SKM-1 treated with dmso at 0.1 percent for 144 hours (cell line): Measurements from ENCODE around the gene NFIL3.
"Not testable (repeated sequence)": the region's sequence is repeated elsewhere in the genome, so short reads cannot be mapped to it uniquely, and the experiment has no call there.

Experiments used
- DNase-seq: peaks from one replicate; lab custom pipeline; 2025; ENCODE audit not compliant: unreplicated experiment; lab: John Stamatoyannopoulos, UW

The NFIL3 gene

DNA sequence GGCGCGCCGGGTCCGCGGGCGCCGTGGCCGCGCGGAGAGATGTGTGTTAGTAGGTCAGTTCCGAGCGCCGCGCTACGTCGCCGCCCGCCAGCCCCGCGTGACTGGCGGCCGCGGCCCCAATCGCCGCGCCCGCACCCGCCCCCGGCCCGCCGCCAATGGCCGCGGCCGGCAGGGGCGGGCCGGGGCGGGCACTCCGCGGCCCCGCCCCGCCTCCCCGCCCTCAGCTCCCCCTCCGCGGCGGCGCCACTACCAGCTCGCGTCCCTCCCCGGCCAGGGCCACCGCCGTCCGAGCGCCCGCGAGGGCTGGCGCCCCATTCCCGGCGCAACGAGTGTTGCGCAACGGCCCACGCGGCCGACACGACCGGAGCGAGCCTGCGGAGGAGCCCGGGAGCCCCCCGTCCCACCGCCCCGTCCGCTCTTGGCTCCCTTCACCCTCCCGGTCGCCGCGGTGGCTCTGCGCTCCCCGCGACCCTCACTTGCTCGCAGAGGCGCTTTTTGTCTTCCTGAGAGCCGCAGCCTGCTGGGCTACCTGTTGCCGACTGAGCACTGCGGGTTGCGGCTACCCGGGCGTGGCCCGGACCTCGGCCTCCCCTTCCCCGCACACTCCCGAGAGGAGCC is at the start of gene NFIL3:
Gene NFIL3 (minus strand): TSS at position 48 of the 618 bp plus-strand sequence. CDS start 13,098 bp downstream, outside the sequence.
- DNase-seq: no peak

- DNase-seq: not testable (repeated sequence)
Measured at GRCh38 chr9:91471524-91471923, 47.9 kb upstream of the NFIL3 start.

GRCh38 chr9:91465420-91465819 is 41.8 kb upstream of the NFIL3 start:
- DNase-seq: no peak

GRCh38 chr9:91458906-91459305 is 35.3 kb upstream of the NFIL3 start:
- no peak for DNase-seq

DNA sequence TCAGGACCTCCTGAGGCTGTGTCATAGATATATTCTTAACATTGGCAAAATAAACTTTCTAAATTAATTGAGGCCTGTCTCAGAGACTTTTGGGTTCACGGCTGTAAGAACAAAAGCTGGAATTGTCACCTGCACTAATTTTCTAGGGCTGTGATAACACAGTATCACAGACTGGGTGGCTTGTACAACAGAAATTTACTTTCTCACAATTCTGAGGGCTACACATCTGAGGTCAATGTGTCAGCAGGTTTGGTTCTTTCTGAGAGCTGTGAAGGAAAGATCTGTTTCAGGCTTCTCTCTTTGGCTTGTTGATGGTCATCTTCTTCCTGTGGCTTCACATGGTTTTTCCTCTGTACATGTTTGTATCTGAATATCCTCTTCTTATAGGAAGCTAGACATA is 29.2 kb upstream of the NFIL3 start:
- no peak for DNase-seq

DNA sequence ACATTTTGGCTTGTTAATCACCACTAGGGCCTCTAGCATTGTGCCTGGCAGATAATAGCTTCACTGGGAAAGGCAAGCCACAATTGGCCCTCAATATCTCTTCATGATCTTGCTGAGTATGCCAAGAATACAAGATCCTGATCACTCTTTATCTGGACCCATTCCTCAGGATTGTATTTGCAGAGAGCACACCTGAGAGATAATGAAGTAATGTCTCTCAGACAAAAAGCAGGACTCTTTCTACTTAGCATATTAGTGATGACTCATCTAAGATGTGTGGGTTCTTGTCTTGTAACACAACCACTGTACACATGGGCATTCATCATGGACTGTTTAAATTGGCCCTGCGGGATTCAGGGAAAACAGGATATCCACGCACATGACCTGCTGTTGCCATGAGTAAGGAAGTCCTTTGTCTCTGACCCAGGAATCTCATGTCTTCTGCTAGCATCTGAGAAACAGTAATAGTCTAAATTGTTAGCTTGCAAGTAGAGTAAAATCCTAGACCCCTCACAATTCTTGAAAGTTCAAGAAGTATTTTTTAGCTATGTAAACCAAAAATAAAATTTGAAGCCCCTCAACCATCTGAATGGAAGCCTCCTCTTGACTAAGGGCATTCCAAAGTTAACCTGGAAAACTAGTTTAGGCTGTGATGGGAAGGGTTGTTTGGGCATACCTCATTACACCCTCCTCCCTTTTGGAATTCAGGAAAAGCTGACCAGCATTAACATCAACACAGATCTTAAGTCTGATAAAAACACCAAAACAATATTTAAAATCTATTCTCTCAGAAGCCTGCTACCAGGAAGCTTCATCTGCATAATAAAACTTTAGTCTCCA is 28.0 kb upstream of the NFIL3 start:
- no peak for DNase-seq

DNA sequence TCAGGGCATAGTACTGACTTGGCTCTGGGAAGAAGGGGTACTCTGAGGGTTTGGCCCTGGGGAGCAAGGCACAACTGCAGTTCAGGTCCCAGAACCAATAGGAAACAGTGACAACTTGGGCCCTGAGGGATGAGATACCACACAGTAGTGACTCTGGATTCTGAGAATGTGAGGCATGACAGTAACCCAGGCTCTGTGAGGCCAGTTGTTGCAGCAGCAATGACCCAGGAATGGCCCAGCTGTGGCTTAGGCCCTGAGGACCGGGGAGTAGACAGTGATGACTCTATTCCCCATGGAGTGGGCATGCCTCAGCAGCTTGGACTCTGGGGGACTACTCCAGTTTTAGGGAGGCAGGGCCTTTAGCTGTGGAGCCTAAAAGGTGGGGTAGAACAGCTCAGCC is 21.5 kb upstream of the NFIL3 start:
- no peak for DNase-seq

DNA sequence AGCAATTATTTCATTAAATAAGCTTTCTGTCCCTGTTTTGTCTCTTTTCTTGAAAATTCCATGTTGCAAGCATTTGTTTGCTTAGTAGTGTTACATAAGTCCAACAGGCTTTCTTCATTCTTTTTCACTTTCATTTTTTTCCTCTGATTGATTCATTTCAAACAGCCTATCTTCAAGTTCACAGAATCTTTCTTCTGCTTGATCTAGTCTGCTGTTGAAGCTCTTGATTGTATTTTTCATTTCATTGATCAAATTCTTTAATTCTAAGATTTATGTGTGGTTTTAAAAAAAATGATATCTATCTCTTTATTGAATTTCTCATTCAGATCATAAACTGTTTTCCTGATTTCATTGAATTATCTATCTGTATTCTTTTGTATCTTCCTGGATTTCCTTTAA is 20.4 kb upstream of the NFIL3 start:
- no peak for DNase-seq

DNA sequence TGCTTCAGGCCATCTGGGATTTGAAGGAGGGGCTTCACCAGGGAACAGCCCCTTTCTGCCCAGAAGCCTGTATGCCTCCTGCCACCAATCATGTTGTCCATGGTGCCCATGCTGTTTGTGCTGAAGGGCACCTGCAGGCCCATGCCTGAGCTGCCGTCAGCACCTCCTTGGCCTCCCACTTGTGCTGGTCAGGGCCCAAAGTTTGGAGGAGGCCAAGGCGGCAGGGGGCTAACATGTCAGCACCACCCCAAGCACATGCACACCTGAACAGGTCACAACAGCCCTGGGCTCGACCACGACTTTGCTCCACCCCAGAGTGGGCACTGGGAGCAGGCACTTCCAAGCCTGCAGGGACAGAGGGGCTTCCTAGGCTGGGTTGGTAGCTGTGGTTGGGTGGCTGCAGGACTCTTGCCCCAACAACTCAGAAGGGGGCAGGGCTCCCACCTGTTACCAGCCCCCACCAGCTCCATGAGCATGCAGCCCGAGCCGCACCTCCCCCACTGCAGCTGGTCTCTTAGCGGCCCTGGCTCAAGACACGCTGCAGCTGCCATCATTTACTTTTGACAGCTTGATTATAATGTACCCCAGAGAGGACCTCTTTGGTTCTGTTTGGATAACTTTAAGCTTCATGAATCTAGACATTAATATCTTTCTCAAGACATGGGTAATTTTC is 19.8 kb upstream of the NFIL3 start:
- no peak for DNase-seq

DNA sequence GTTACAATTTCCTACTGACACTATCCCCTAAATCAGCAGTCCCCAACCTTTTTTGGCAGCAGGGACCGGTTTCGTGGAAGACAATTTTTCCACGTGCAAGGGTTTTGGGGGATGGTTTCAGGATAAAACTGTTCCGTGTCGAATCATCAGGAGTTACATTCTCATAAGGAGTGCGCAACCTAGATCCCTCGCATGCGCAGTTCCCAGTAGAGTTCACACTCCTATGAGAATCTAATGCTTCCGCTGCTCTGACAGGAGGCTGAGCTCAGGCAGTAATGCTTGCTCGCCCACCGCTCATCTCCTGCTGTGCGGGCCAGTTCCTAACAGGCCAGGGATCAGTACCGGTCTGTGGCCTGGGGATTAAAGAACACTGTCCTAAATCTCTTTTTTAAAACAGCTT is 13.2 kb upstream of the NFIL3 start:
- no peak for DNase-seq

GRCh38 chr9:91433180-91433579 is 9.5 kb upstream of the NFIL3 start:
- peak; percentile 12 for DNase-seq

GRCh38 chr9:91431485-91431884 is 7.9 kb upstream of the NFIL3 start:
- no peak for DNase-seq

DNA sequence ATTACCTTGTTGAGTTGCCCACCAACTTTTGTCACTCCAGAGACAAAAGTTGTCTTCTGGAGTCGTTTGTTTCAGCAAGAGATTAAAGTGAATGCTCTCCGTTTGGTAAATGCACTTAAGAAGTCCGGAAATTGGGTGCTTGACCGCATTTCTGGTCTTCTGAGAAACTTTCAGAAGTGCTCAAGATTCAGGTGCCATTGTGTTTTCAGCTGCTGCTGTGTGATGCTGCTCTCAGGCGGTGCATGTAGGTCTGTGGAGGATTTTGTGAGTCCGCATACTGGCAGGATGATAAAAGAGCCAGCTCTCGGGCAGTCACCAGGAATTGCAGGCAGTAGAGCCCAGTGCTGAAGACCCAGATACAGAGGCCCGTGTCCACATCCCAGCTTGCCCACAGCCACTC is 5.9 kb upstream of the NFIL3 start:
- no peak for DNase-seq

DNA sequence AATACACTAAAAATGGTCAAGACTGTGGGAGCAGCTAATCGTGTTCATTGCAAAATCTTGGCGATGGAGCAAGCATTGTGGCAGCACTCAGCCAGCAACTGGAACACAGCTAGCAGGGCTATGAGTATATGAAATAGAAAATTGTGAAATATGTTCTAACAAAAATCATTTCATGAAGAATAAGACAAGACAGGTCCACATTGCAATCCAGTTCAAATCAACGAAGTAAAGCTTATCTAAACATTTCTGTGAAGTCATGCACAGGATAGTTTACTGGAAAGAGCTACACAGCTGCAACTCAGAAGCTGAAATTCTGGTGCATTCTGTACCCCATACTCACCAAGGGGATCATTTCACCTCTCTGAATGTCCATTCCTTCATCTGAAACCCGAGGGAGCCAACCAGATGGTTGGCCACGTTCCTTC is 5.3 kb upstream of the NFIL3 start:
- peak; percentile 41 for DNase-seq

DNA sequence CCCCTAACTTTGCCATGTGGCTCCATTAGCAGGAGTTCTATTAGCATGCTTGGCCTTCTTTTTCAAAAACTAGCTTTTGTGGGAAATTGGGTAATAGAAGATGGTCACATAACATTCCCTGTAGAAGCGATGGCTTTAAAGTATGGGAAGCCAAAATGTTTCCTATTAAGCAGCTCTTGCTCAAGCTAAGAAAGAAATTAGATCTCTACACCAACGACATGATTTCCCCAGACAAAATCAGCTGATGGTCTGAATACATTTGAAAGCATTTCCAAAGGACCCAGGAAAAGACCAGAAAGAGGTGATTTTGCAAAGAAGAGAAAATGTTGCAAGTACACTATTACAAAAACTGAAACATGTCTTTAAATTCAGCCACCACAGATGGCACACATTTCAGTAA is 4.8 kb upstream of the NFIL3 start:
- no peak for DNase-seq

DNA sequence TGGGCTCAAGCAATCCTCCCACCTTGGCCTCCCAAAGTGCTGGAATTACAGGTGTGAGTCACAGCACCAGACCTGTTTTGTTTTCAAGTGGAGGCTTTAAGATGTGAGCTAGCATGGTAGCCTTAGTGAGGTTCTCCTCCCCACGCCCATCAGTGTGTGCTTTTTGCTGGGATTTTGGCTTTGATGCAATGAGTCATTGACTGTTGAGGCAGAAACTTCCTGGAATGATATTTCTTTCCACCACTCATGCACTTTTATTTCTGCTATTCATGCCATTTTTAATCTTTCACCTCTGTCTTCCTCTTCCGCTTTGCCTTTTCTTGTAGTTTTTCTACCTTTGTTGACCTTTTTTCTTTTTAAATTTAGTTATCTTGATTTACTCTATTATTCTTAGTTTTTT is 4.2 kb upstream of the NFIL3 start:
- no peak for DNase-seq

DNA sequence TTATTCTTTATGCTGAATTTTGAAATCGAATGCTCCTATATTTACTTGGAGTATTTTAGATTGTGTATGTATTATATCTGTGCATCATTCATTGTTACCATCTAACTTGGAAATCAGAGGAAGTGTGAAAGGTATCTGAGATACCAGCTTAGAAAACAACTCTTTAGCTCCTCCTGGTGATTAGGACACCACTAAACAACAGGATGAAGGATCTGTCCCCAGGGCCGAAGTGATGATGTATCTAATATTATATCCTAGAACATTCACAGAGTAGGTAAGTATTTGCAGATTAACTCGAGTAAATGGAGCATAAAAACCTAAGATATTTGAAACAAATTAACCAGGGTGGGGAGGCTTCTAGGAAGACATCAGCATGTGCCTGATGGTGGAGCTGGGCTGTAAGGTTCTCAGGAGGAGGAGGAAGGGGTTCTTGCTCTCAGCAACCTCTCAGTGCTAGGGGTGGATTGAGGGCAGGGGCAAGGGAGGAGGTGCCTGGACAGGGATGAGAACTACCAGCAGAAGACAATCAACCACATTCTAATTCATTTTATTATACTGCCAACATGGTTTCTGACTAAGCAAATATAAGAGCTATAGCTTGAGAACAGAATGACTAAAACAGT is 2.6 kb upstream of the NFIL3 start:
- DNase-seq: no peak

- DNase-seq: no peak
Measured at GRCh38 chr9:91425271-91425670, 1.6 kb upstream of the NFIL3 start.

DNA sequence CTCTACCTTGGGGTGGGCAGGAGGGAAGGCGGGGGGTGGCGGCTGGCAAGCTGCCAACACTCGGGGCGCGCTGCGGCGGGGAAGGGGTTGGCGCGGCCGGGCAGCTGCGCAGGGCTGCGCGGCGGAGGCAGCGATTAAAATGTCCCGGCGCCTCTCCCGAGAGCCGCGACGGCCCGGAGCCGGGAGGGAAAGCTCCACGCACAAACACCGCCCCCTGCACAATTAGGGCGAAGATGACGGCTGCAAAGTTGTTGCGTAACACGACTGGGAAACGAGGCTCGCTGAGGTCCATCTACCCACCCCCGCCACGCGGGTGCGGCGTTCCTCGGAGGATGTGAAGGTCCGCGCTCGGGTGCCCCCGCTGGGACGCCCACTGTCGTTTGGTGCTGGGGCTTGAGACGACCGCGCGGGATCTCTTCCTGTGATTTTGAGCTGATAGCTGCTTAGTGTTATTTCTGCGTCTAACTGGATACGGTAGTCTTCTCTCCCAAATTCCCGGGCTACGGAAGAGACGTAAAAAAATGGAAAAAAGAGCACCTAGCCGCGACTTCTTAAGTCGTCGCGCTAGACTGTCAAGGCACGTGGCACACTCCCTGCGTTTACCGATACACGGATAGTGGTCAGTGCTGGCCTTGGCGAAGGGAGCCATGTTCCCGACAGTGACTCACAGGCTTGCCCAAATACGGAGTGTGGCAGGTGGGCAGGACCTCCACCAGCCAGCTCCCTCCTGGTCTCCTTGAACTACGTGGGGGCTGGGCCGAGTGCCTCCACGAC is 958 bp upstream of the NFIL3 start:
- DNase-seq: peak; percentile 18

GRCh38 chr9:91422758-91423711 is 597 bp downstream of the NFIL3 start:
- no peak for DNase-seq
